ENCODE data around the gene CACYBP.
"Not testable (repeated sequence)": the region's sequence is repeated elsewhere in the genome, so short reads cannot be mapped to it uniquely, and the experiment has no call there.

CACYBP gene

DNA sequence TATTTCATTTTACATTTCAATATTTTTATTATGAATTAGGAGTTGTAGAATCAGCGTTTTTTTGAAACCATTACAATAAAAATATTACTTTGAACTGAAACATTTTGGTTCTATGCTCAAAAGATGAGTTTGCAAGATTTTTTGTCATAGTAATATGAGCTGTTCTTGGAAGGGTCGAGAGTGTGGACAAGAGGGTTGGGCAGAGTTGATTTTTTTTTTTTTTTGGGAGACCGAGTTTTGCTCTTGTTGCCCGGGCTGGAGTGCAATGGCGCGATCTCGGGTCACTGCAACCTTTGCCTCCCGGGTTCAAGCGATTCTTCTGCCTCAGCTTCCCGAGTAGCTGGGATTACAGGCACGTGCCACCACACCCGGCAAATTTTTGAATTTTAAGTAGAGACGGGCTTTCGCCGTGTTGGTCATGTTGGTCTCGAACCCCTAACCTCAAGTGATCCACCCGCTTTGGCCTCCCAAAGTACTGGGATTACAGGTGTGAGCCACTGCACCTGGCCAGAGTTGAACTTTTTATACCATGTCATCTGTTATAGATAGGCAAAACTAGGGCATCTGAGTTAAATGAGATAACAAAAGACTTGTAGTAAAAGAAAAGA is 3.3 kb downstream of the CACYBP start:
- no peak overlapping the region for H3K27ac ChIP-seq (ENCODE audit: low read depth in 2 of 2, low read length in 2 of 2)
- no peaks in the 10 kb centered on the region for H3K9me3 ChIP-seq (ENCODE audit: control insufficient read depth in 2 of 2, low read length in 2 of 2)
- H3K27me3 ChIP-seq (ENCODE audit: control insufficient read depth in 2 of 2, insufficient read depth in 2 of 2, low read length in 2 of 2): no peaks in the 10 kb centered on the region
- no peak overlapping the region for H3K4me3 ChIP-seq (ENCODE audit: low read length in 2 of 2)
- H3K4me1 ChIP-seq (ENCODE audit: control insufficient read depth in 2 of 2, insufficient read depth in 2 of 2, low read length in 2 of 2): peaks cover 6 to 7% of the 10 kb centered on the region in 2 donors
- peaks cover 18 to 22% of the 10 kb centered on the region in 2 donors for H3K36me3 ChIP-seq (ENCODE audit: control insufficient read depth in 2 of 2, insufficient read depth in 2 of 2, low read length in 2 of 2)
- no peak overlapping the region for H3K9ac ChIP-seq (ENCODE audit: low read depth in 1 of 2, low read length in 2 of 2)

DNA sequence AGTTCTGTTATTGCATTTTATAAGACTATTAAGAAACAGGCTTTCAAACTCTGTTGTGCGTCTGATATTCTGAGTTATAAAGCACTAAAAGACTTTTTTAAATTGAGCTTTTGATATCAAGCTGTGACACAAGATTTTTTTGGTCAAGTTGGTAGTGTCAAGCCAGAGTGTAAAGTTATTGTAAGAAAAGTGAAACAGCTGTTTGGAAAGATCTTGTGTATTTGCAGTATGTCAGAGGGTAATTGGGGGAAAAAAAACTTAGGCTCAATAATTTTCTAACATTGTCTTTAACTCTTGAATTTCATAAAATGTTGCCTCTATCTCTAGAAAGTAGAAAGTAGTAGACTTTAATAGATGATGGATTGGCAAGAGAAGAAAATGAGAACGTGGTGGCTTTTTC is 3.8 kb downstream of the CACYBP start:
- Histone ChIP-seq H3K4me3 (ENCODE audit: low read length in 2 of 2) (no peak overlapping the region), H3K9ac (ENCODE audit: low read depth in 1 of 2, low read length in 2 of 2) (no peak overlapping the region), H3K9me3 (ENCODE audit: control insufficient read depth in 2 of 2, low read length in 2 of 2) (no peaks in the 10 kb centered on the region), H3K27ac (ENCODE audit: low read depth in 2 of 2, low read length in 2 of 2) (no peak overlapping the region), H3K4me1 (ENCODE audit: control insufficient read depth in 2 of 2, insufficient read depth in 2 of 2, low read length in 2 of 2) (peaks cover 5 to 7% of the 10 kb centered on the region in 2 donors), H3K36me3 (ENCODE audit: control insufficient read depth in 2 of 2, insufficient read depth in 2 of 2, low read length in 2 of 2) (peaks cover 23 to 27% of the 10 kb centered on the region in 2 donors), H3K27me3 (ENCODE audit: control insufficient read depth in 2 of 2, insufficient read depth in 2 of 2, low read length in 2 of 2) (no peaks in the 10 kb centered on the region)

DNA sequence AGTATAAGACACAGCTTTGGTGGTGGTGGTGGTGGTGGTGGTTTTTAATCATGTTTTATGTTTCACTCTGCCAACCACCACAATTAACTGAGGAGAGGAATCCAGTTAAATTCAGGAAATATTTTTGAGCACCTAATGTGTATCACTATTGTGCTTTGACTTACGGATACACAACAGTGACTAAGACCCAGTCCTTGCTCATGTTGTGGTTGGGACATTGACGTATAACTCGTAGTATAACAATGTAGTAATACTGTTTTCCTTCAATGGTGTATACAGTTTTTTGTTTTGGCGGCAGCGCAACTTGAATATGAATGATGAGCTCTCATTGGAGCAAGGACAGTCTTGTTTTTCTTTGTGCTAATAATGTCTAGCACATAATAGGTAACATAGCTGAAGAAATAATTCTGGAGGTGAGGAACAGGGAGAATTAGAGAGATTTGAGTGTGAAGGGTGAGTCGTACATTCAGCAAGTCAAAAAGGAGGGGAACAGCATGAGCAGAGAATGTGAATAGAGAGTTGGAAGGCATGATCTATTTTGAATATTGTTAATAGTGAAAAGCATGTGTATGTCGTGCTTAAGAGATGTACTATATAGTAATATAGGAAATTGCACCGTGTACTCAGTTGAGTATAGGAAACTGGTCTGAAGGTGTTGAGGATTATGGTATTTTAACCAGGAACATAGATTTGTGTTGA is 5.5 kb downstream of the CACYBP start:
- Histone ChIP-seq H3K9me3 (ENCODE audit: control insufficient read depth in 2 of 2, low read length in 2 of 2) (no peaks in the 10 kb centered on the region), H3K27me3 (ENCODE audit: control insufficient read depth in 2 of 2, insufficient read depth in 2 of 2, low read length in 2 of 2) (no peaks in the 10 kb centered on the region), H3K9ac (ENCODE audit: low read depth in 1 of 2, low read length in 2 of 2) (no peak overlapping the region), H3K36me3 (ENCODE audit: control insufficient read depth in 2 of 2, insufficient read depth in 2 of 2, low read length in 2 of 2) (peaks cover 29 to 31% of the 10 kb centered on the region in 2 donors), H3K4me1 (ENCODE audit: control insufficient read depth in 2 of 2, insufficient read depth in 2 of 2, low read length in 2 of 2) (peaks cover 0 to 2% of the 10 kb centered on the region in 2 donors), H3K4me3 (ENCODE audit: low read length in 2 of 2) (no peak overlapping the region), H3K27ac (ENCODE audit: low read depth in 2 of 2, low read length in 2 of 2) (no peak overlapping the region)

DNA sequence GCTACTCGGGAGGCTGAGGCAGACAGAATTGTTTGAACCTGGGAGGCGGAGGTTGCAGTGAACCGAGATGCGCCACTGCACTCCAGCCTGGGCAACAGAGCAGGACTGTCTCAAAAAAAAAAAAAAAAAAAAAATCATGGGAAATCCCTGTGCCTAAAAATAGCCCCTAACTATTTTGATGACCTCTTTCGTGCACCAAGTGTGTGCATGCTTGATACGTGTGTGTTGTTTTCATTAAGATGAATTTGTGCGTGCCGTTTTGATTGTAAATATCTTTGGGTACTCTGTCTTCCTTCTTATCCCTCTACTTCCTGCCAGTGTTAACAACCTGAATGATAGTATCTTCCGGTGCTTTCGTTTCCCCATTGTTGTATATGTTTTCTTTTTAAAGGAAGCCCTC is 9.8 kb downstream of the CACYBP start:
- Histone ChIP-seq H3K27ac (ENCODE audit: low read depth in 2 of 2, low read length in 2 of 2) (no peak overlapping the region), H3K27me3 (ENCODE audit: control insufficient read depth in 2 of 2, insufficient read depth in 2 of 2, low read length in 2 of 2) (no peaks in the 10 kb centered on the region), H3K36me3 (ENCODE audit: control insufficient read depth in 2 of 2, insufficient read depth in 2 of 2, low read length in 2 of 2) (peaks cover 59 to 65% of the 10 kb centered on the region in 2 donors), H3K4me3 (ENCODE audit: low read length in 2 of 2) (no peak overlapping the region), H3K9ac (ENCODE audit: low read depth in 1 of 2, low read length in 2 of 2) (no peak overlapping the region), H3K4me1 (ENCODE audit: control insufficient read depth in 2 of 2, insufficient read depth in 2 of 2, low read length in 2 of 2) (no peaks in the 10 kb centered on the region), H3K9me3 (ENCODE audit: control insufficient read depth in 2 of 2, low read length in 2 of 2) (no peaks in the 10 kb centered on the region)

DNA sequence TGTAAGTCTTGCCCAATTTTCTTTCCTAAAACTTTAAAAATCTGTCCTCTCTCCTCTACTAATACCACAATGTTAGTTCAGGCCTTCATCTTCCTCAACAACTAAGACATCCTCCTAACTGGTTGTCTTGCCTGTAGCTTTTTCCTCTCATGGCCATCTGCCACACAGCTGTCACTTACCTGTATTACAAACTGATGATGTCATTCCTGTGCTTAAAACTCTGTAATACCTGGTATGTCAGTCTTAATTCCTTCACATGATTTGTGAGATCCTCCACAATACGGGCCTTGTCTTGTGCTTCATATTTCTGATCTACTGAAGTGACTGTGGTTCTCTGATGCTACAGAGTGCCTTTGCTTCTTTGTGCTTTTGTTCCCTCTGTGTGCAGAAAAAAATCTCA is 13.7 kb downstream of the CACYBP start:
- Histone ChIP-seq H3K9ac (ENCODE audit: low read depth in 1 of 2, low read length in 2 of 2) (no peak overlapping the region), H3K9me3 (ENCODE audit: control insufficient read depth in 2 of 2, low read length in 2 of 2) (no peaks in the 10 kb centered on the region), H3K4me3 (ENCODE audit: low read length in 2 of 2) (no peak overlapping the region), H3K36me3 (ENCODE audit: control insufficient read depth in 2 of 2, insufficient read depth in 2 of 2, low read length in 2 of 2) (peaks cover 59 to 62% of the 10 kb centered on the region in 2 donors), H3K27me3 (ENCODE audit: control insufficient read depth in 2 of 2, insufficient read depth in 2 of 2, low read length in 2 of 2) (no peaks in the 10 kb centered on the region), H3K27ac (ENCODE audit: low read depth in 2 of 2, low read length in 2 of 2) (no peak overlapping the region), H3K4me1 (ENCODE audit: control insufficient read depth in 2 of 2, insufficient read depth in 2 of 2, low read length in 2 of 2) (no peaks in the 10 kb centered on the region)

- Histone ChIP-seq H3K4me3 (ENCODE audit: low read length in 2 of 2) (no peak overlapping the region), H3K27ac (ENCODE audit: low read depth in 2 of 2, low read length in 2 of 2) (no peak overlapping the region), H3K36me3 (ENCODE audit: control insufficient read depth in 2 of 2, insufficient read depth in 2 of 2, low read length in 2 of 2) (peaks cover 52 to 57% of the 10 kb centered on the region in 2 donors), H3K9me3 (ENCODE audit: control insufficient read depth in 2 of 2, low read length in 2 of 2) (no peaks in the 10 kb centered on the region), H3K9ac (ENCODE audit: low read depth in 1 of 2, low read length in 2 of 2) (no peak overlapping the region), H3K27me3 (ENCODE audit: control insufficient read depth in 2 of 2, insufficient read depth in 2 of 2, low read length in 2 of 2) (no peaks in the 10 kb centered on the region), H3K4me1 (ENCODE audit: control insufficient read depth in 2 of 2, insufficient read depth in 2 of 2, low read length in 2 of 2) (no peaks in the 10 kb centered on the region)
Measured at GRCh38 chr1:175015243-175015642, 15.5 kb downstream of the CACYBP start.

GRCh38 chr1:175019524-175019923 is 19.8 kb downstream of the CACYBP start:
- Histone ChIP-seq H3K4me1 (ENCODE audit: control insufficient read depth in 2 of 2, insufficient read depth in 2 of 2, low read length in 2 of 2) (peaks cover 7% of the 10 kb centered on the region in 2 donors), H3K4me3 (ENCODE audit: low read length in 2 of 2) (no peak overlapping the region), H3K27ac (ENCODE audit: low read depth in 2 of 2, low read length in 2 of 2) (no peak overlapping the region), H3K27me3 (ENCODE audit: control insufficient read depth in 2 of 2, insufficient read depth in 2 of 2, low read length in 2 of 2) (no peaks in the 10 kb centered on the region), H3K9ac (ENCODE audit: low read depth in 1 of 2, low read length in 2 of 2) (no peak overlapping the region), H3K36me3 (ENCODE audit: control insufficient read depth in 2 of 2, insufficient read depth in 2 of 2, low read length in 2 of 2) (peaks cover 23% of the 10 kb centered on the region in 2 donors), H3K9me3 (ENCODE audit: control insufficient read depth in 2 of 2, low read length in 2 of 2) (no peaks in the 10 kb centered on the region)

- Histone ChIP-seq H3K27ac (ENCODE audit: low read depth in 2 of 2, low read length in 2 of 2) (peak within 1 kb of the TSS; percentile 80 to 82), H3K4me1 (ENCODE audit: control insufficient read depth in 2 of 2, insufficient read depth in 2 of 2, low read length in 2 of 2) (peaks cover 7% of the 10 kb centered on the region in 2 donors), H3K4me3 (ENCODE audit: low read length in 2 of 2) (peak within 1 kb of the TSS; percentile 89 to 99), H3K9ac (ENCODE audit: low read depth in 1 of 2, low read length in 2 of 2) (peak within 1 kb of the TSS; percentile 89 to 95), H3K36me3 (ENCODE audit: control insufficient read depth in 2 of 2, insufficient read depth in 2 of 2, low read length in 2 of 2) (peaks cover 2% of the 10 kb centered on the region in 2 donors), H3K27me3 (ENCODE audit: control insufficient read depth in 2 of 2, insufficient read depth in 2 of 2, low read length in 2 of 2) (no peaks in the 10 kb centered on the region), H3K9me3 (ENCODE audit: control insufficient read depth in 2 of 2, low read length in 2 of 2) (no peaks in the 10 kb centered on the region)
Measured at GRCh38 chr1:175023043-175023921, 23.5 kb downstream of the CACYBP start, which contains the start of gene MRPS14. Gene MRPS14, minus strand, starts transcription at chr1:175023425. Its CDS starts 17 bp downstream, at chr1:175023408.

GRCh38 chr1:175023922-175024242 is 24.1 kb downstream of the CACYBP start:
- peak overlapping the region; percentile 68 to 79 for H3K27ac ChIP-seq (ENCODE audit: low read depth in 2 of 2, low read length in 2 of 2)
- H3K27me3 ChIP-seq (ENCODE audit: control insufficient read depth in 2 of 2, insufficient read depth in 2 of 2, low read length in 2 of 2); H3K36me3 ChIP-seq (ENCODE audit: control insufficient read depth in 2 of 2, insufficient read depth in 2 of 2, low read length in 2 of 2); H3K4me1 ChIP-seq (ENCODE audit: control insufficient read depth in 2 of 2, insufficient read depth in 2 of 2, low read length in 2 of 2); H3K9me3 ChIP-seq (ENCODE audit: control insufficient read depth in 2 of 2, low read length in 2 of 2): not testable (repeated sequence)
- peak overlapping the region in 1 of 2 donors; percentile 55 for H3K9ac ChIP-seq (ENCODE audit: low read depth in 1 of 2, low read length in 2 of 2)
- peak overlapping the region; percentile 89 to 99 for H3K4me3 ChIP-seq (ENCODE audit: low read length in 2 of 2)

GRCh38 chr1:175024773-175025172 is 25.0 kb downstream of the CACYBP start:
- H3K9ac ChIP-seq (ENCODE audit: low read depth in 1 of 2, low read length in 2 of 2): no peak overlapping the region
- no peaks in the 10 kb centered on the region for H3K27me3 ChIP-seq (ENCODE audit: control insufficient read depth in 2 of 2, insufficient read depth in 2 of 2, low read length in 2 of 2)
- H3K27ac ChIP-seq (ENCODE audit: low read depth in 2 of 2, low read length in 2 of 2): no peak overlapping the region
- no peaks in the 10 kb centered on the region for H3K9me3 ChIP-seq (ENCODE audit: control insufficient read depth in 2 of 2, low read length in 2 of 2)
- H3K4me1 ChIP-seq (ENCODE audit: control insufficient read depth in 2 of 2, insufficient read depth in 2 of 2, low read length in 2 of 2): peaks cover 10 to 11% of the 10 kb centered on the region in 2 donors
- H3K4me3 ChIP-seq (ENCODE audit: low read length in 2 of 2): no peak overlapping the region
- no peaks in the 10 kb centered on the region for H3K36me3 ChIP-seq (ENCODE audit: control insufficient read depth in 2 of 2, insufficient read depth in 2 of 2, low read length in 2 of 2)
